DMS 273 treated with DMSO at 0.1 percent for 48 hours (cell line): ENCODE results near the gene TTLL6.
"Not testable (repeated sequence)": the region's sequence is repeated elsewhere in the genome, so short reads cannot be mapped to it uniquely, and the experiment has no call there.

ENCODE experiments used
- DNase-seq: peaks from one replicate; lab custom pipeline; 2025; lab: John Stamatoyannopoulos, UW

The TTLL6 gene

DNA sequence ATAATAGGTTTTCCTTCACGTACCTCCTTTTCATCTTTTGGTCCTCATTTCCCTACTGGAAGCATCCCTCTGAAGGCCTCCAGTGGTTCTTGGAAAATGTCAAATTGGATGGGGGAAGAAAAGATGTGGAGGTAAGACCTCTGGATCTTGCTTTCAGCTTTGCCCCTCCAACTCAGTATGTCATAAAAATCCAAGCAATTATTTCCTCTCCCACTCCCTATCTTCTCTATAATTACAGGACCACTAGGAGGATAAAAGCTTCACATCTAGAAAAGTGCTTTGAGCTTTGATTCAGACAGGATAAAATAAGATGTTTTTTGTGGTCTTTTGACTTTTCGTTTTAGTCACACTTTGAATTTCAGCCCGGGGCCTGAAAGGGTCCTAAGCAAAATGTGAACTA is 1.7 kb downstream of the TTLL6 start:
- no peak for DNase-seq

GRCh38 chr17:48814504-48814903 is 2.5 kb downstream of the TTLL6 start:
- no peak for DNase-seq

DNA sequence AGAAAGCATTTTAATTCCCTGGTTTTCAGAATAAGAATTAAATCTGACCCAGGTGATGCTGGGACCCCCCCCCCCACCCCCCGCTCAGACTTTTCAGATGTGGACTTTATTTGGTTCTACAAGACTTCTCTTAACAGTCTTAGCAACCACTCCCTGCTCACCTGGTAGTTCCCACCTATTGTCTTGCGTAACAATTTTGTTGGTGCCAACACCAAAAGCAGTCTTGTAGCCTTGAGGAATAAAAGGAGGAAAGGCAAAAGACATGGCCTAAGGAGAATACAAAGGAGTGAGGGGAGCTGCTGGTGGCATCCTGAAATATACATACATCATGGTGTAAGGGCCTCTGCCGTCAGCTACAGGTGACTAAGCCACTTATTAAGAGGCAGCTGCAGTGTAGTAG is 5.0 kb downstream of the TTLL6 start:
- no peak for DNase-seq

DNA sequence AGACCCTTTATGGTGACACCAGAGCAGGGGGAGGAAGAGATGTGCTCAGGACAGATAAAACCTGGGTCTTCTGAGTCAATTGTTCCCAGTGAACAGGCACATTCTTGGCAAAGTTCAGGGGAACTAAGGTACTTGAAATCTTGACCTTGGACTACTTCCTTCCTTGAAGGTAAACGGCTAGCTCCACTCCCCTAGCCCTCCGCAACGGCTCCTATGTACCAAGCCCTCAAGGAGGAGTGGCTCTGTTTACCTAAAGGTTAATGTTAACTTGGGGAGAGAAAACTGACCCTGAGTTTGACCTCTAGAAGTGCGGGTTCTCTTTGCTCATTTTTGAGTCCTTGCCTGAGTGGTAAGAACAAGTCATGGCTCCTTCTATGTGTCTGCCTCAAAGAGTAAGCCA is 7.8 kb downstream of the TTLL6 start:
- DNase-seq, result no peak

DNA sequence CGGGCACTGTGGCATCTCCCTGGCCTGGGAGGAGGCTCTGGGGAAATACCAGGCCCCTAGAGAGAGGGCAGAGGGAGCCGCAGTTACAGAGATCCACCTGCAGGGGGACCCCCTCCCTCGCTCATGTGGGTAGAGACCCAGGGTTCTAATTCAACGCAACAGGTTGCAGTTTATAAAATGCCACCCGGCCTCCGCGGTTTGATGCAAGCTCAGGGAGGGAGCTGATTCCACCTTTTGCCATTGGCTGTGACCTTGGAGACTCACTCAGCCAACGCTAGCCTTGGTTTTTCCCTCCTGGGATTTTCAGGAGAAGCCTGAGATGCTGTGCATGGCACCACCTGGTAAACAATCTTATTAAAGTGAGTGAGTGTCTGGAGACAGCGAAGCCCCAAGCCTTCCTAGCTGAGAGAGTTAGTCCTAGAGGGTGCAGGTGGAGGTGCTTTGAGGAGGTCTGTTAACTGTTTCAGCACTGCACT is 12.1 kb downstream of the TTLL6 start:
- DNase-seq, result no peak

- DNase-seq, result no peak
Observed at GRCh38 chr17:48800626-48801217, 16.3 kb downstream of the TTLL6 start.

DNA sequence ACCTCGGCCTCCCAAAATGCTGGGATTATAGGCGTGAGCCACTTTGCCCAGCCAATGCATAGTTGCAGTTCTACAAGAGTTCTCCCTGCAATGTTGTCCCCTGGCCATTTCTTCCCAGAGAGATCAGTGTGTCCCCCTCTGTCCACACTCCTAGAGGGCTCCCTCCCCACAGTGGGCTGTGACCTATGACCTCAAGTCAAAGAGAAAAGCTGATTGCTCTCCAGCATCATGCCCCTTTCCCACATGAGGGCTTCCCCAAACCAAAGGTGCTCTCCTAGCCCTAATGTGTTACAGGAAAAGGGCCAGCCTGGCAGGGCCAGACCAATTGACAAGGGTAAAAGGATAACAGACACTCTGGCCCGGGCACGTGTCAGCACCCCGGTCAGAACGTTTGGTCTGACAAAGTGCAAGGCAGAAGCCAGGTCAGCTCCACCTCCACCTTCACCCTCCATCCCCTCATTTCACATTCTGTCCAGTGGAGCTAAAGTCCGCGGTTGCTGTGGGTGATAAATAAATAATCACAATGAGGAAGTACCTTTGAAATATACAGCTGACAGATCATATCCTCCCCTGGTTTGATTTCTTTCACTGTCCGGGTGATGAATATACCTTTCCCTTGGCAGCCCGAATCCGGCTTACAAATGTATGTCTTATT is 17.8 kb downstream of the TTLL6 start:
- DNase-seq, result no peak

DNA sequence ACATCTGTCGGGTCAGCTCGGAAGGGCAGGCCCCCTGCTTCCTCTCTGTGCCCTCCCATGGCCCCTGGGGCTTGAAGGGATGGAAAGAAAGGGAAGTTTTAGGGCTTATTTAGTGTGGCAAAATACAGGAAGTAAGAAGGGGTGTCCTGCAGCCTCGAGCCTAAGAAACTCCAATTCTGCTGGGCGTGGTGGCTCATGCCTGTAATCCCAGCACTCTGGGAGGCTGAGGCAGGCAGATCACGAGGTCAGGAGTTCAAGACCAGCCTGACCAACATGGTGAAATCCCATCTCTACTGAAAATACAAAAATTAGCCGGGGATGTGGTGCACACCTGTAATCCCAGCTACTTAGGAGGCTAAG is 20.9 kb downstream of the TTLL6 start:
- not testable (repeated sequence) for DNase-seq

DNA sequence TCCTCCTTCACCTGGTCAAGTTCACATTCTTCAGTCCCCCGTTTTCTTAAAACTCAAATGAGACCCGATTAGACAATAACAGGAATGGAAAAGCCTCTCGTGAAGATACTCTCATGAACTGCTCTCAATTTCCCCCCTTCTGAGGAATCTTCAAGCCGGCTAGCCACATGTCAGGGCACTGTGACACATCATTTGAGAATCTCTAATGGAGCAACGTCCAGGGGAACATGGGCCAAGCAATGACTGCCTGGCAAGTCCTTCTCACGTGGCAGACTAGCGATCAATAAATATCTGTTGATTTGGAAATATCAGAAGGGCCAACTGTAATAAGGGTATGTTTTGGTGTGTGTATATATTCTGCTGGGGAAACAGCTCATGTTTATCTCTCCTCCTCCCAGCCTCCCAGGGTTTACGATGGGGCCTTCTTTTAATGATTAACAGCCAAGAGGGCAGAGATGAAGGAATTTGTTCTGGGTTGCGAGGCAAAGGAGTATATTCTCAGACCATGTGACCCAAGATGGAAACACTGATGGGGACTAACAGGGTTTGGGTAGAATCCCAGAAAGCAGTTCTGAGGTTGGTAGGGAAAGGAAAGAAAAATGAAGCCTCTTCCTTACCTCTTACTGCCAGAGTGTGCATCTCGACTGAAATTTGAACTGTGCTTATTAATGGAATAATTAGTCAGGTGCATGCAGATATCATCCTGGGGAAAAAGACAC is 21.4 kb downstream of the TTLL6 start:
- no peak for DNase-seq

DNA sequence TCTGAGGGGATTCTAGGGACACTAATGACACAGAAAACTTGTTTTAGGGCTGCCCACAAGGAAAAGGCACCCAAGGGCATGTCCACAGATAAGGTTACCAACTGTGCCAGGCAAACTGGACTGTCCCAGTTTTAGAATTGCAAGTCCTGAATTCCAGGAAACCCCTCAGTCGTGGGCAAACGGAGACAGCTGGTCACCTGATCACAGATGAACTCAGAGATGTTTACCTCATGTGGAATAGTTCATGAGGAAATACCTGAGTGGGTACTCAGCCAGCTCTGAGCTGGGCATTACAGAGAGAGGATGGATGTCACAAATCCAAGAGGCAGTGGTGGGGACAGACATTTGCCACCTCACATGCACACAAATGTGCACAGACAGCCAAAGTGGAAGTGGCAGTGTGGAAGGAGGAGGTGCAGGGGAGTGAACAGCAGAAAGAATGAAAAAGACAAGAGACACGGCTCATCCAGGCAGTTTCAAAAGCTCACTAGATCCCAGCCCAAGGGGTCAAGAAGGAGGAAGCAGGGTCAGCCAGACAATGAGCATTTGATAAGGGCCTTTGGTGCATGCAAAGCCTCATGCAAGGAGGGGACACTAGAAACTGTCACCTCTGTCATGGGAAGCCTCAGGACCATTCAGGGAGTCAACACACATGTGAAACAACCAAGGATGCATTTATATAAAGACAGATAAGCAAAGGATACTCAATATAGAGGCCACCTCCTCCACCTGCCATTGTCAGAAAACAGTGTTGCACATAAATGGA is 24.8 kb downstream of the TTLL6 start:
- no peak for DNase-seq

DNA sequence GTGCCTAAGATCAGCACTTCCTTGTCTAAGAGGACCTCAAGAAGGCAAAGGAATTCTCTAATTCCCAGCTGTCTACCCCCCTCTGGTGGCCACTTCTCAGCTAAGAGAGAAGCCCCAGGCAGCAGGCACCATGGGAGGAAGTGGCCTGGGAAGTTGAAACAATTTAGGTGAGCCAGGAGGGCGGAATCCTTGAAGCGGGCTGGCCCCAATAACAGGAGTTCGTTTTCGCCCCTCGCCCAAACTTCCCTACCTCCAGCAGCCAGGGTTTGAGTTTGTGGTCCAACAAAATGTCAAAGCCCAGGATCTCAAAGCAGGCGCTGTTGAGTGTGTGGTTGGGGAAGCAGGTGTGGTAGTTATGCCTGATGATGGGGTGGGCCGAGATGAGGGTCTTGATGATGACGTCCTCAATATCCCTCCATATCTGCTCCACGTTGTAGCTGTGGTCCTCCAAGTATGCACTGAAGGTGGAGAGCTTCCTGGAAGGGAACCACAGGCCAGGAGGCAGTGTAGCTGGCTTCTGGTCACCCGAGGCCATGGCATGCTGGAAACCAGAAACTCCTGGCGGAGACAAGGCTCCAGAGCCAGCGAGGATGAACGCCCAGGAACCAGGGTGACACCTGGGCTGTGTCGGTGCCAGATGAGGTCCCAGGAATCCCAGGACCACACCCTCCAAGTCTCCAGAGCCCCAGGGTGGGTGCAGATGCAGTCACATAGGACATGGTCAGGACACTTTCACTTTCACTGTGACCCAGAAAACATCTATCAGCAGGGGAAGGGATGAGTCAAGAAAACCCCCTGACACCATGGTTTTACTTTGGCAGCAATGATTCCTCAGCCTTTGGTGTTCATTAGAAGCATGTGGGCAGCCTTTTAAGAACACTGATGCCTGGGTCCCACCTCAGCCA is 25.6 kb downstream of the TTLL6 start:
- peak; percentile 31 for DNase-seq

- no peak for DNase-seq
Observed at GRCh38 chr17:48790607-48791127, 26.4 kb downstream of the TTLL6 start.

DNA sequence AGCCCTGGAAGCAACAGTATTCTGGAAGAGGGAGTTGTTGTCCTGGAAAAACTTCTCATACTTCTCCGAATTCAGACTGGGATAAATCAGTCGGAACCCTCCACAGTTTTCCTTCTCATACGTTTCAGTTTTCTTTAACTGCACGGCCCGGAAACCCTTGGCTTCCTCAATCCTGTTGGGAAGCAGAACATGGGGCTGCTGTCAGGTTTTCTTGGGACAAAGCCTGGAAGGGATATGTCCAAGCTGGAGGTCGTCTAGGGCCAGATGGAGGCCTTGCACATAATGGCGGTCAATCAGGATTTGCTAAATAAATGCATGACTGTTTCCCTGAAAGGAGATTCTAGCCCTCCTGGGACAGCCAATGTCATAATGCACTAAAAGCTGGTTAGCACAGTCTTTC is 29.2 kb downstream of the TTLL6 start:
- DNase-seq, result no peak

DNA sequence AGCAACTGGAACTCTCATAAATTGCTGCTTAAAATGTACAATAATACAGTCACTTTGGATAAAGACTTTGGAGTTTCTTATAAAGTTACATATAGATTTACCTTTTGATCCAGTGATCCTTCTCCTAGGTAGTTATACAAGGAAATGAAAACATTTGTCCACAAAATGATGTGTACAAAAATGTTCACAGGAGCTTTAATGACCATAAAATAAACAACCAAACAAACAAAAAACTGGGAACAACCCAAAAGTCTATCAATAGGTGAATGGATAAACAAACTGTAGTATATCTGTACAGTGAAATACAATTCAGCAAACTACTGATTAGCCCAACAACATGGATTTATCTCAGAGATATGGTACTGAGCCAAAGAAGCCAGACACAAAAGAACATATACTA is 37.6 kb downstream of the TTLL6 start:
- DNase-seq, result no peak

- DNase-seq, result no peak
Observed at GRCh38 chr17:48776602-48777001, 40.4 kb downstream of the TTLL6 start.

- DNase-seq, result no peak
Observed at GRCh38 chr17:48773245-48773644, 43.8 kb downstream of the TTLL6 start.

GRCh38 chr17:48770954-48771353 is 46.1 kb downstream of the TTLL6 start:
- DNase-seq, result no peak

GRCh38 chr17:48769009-48769675 is 47.9 kb downstream of the TTLL6 start:
- no peak for DNase-seq

GRCh38 chr17:48767263-48767774 is 49.7 kb downstream of the TTLL6 start:
- DNase-seq, result no peak

GRCh38 chr17:48761114-48761513 is 55.9 kb downstream of the TTLL6 start:
- no peak for DNase-seq

DNA sequence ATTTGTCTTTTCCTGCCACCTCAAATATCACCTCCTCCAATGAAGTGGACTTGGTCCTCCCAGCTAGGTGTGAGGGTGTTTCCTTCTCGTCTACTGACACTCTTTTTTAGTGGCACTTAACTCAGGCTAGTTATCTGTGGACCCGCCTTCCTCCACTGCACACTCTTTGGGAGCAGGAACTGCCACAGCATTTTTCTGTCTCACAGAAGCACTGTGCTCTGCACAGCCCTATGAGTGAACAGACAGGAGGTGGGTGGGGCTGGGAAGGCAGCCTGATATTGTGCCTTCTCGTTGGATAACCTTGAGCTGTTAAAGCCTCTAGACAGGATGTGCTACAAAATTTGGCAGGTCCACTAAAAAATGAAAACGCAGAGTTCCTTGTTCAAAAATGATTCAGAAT is 56.6 kb downstream of the TTLL6 start:
- DNase-seq, result no peak
